Left lung (tissue), 10 donors: Measurements from ENCODE around the gene SLC2A5. TPM values are rescaled to one million over a fixed set of nuclear protein-coding genes. Genes with fewer than 3 reads are reported as not detected.

Source experiments
- ATAC-seq: fragments of 200-7000 bp; cut with Tn5 transposase; one replicate; pipeline ENCODE4 v1.9.1; 2020; ENCODE audit warnings: moderate library complexity
- DNase-seq, 4 donors: peaks; one replicate each; pipeline ENCODE4 v3.0.0-alpha.2; 2013 to 2020
- H3K27ac ChIP-seq, 2 donors: fragments of 200-600 bp; sonication (generic) in 1 of 2; one replicate each; pipeline versions ENCODE4 v1.5.0 to v1.8.0; 2020 to 2021
- H3K27me3 ChIP-seq, 2 donors: fragments of 200-600 bp; sonication (generic) in 1 of 2; one replicate each; pipeline versions ENCODE4 v1.5.0 to v1.8.0; 2020 to 2021
- H3K36me3 ChIP-seq, 2 donors: fragments of 200-600 bp; sonication (generic) in 1 of 2; one replicate each; pipeline versions ENCODE4 v1.5.0 to v1.8.0; 2020 to 2021
- H3K4me1 ChIP-seq, 2 donors: fragments of 200-600 bp; one replicate each; pipeline ENCODE4 v1.8.0; 2021
- H3K4me3 ChIP-seq, 2 donors: fragments of 200-600 bp; sonication (generic) in 1 of 2; one replicate each; pipeline versions ENCODE4 v1.5.0 to v1.8.0; 2020 to 2021; ENCODE audit warnings: mild to moderate bottlenecking in 1 of 2
- H3K9me3 ChIP-seq, 2 donors: fragments of 200-600 bp; sonication (generic) in 1 of 2; one replicate each; pipeline versions ENCODE4 v1.5.0 to v1.8.0; 2020 to 2021
- intact Hi-C, 2 donors: fragments of 100-400 bp; cut with DNase I; formaldehyde crosslinking; loops; one replicate each; pipeline versions ENCODE4 v1.11.2 to v1.14.2; 2022
- polyA plus RNA-seq, 6 donors: library from polyadenylated mRNA; unstranded; fragments of 120-200 nt; gene quantifications; one replicate each; pipeline ENCODE4 v1.2.1, GENCODE V29; 2013; ENCODE audit not compliant: insufficient read length in 6 of 6
- total RNA-seq, 2 donors: library from RNA; stranded (reverse); fragmentation: NEBNext Ultra II Directional; extraction: Animal tissue kit (Norgen Biotek cat#: 25700); gene quantifications; one replicate each; pipeline ENCODE4 v1.2.1, GENCODE V29; 2021
- TF ChIP-seq, protein P1 (sequence below), 2 donors: fragments of 200-600 bp; sonication (generic) in 1 of 2; IDR thresholded peaks; one replicate each; pipeline versions ENCODE4 v1.5.0 to v1.8.0; 2021; ENCODE audit warnings: antibody characterized with exemption in 2 of 2
- donor health status: DM: no; HTN: yes; CAD: no.
- donor health status: DM: no; HTN: no; CAD: no.

Gene SLC2A5
- total and polyA plus RNA-seq, 8 donors, result 0.52 to 1.6 (median 1.0) TPM

DNA sequence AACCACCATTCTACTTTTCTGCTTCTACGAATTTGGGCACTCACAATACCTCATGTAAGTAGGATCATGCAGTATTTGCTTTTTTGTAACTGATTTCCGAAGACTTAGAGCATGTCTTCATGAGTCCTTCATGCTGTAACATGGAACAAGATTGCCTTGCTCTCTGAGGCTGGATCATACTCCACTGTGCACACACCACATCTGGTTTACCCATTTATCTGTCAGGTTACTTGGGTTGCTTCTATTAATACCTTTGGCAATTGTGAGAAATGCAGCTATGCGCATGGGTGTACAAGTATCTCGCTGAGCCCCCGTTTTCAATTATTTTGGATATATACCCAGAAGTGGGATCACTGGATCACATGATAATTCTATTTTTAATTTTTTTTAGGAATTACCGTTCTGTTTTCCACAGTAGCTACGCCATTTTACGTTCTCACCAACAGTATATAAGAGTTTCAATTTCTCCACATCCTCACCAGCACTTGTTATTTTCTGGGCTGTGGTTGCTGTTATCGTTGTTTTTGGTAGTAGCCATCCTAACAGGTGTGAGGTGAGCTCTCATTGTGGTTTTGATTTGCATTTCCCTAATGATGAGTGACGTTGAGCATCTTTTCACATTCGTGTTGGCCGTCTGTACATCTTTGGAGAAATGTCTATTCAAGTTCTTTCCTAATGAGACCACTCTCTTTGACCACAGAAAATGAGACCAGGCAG lies 10.7 kb upstream of the SLC2A5 start:
- H3K4me1 ChIP-seq, result peaks cover 0 to 56% of the 10 kb centered on the region in 2 donors
- H3K36me3 ChIP-seq, result no peaks in the 10 kb centered on the region
- H3K4me3 ChIP-seq, result no peak overlapping the region
- DNase-seq (no peak), ATAC-seq (no peak)
- TF ChIP-seq, protein P1, sequence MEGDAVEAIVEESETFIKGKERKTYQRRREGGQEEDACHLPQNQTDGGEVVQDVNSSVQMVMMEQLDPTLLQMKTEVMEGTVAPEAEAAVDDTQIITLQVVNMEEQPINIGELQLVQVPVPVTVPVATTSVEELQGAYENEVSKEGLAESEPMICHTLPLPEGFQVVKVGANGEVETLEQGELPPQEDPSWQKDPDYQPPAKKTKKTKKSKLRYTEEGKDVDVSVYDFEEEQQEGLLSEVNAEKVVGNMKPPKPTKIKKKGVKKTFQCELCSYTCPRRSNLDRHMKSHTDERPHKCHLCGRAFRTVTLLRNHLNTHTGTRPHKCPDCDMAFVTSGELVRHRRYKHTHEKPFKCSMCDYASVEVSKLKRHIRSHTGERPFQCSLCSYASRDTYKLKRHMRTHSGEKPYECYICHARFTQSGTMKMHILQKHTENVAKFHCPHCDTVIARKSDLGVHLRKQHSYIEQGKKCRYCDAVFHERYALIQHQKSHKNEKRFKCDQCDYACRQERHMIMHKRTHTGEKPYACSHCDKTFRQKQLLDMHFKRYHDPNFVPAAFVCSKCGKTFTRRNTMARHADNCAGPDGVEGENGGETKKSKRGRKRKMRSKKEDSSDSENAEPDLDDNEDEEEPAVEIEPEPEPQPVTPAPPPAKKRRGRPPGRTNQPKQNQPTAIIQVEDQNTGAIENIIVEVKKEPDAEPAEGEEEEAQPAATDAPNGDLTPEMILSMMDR (IDR thresholded peaks at IDR 0.05), result no peak
- no peaks in the 10 kb centered on the region for H3K9me3 ChIP-seq
- intact Hi-C loops, result no loop called here
- H3K27me3 ChIP-seq, result no peaks in the 10 kb centered on the region
- H3K27ac ChIP-seq, result no peak overlapping the region

DNA sequence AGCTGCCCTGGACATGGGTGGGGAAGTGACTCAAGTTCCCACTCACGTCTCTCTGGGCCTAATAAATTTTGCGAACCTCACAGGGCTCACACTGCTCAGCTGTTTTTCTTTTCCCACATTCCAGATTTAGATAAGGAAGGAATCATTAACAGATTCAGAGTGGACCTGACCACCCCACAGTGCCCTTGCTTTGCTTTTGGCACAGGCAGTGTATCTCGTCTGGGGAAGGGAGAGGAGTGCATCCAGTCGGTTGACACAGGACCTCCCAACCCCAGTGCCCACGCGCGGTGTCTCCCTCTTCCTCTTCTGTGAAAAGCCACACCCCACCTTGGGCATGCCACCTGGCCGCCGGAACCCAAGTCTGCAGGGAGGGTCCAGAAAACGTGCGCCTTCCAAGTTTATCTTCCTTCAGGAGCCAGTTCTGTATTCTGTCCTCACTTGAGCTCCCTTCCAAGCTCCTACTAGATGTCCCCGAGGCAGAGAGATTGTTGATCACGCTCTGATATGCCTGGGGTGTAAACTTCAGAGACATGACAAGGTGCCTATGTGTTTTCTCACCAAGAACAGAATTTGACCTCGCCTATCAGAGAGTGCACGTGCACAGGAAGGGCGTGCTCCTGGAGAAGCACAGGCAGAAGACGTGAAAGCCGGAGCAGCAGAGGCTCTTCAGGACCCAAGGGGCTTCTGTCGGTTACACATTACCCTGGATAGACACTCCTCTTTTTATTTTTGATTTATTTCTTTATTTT lies 9.5 kb upstream of the SLC2A5 start:
- Histone ChIP-seq H3K27ac (peak overlapping the region in 1 of 2 donors; percentile 40), H3K4me3 (no peak overlapping the region), H3K27me3 (no peaks in the 10 kb centered on the region), H3K36me3 (no peaks in the 10 kb centered on the region), H3K9me3 (no peaks in the 10 kb centered on the region), H3K4me1 (peaks cover 0 to 47% of the 10 kb centered on the region in 2 donors)
- DNase-seq, result no peak
- intact Hi-C loops, result no loop called here
- peak; percentile 37 for ATAC-seq
- TF ChIP-seq, protein P1 (IDR thresholded peaks at IDR 0.05), result no peak

DNA sequence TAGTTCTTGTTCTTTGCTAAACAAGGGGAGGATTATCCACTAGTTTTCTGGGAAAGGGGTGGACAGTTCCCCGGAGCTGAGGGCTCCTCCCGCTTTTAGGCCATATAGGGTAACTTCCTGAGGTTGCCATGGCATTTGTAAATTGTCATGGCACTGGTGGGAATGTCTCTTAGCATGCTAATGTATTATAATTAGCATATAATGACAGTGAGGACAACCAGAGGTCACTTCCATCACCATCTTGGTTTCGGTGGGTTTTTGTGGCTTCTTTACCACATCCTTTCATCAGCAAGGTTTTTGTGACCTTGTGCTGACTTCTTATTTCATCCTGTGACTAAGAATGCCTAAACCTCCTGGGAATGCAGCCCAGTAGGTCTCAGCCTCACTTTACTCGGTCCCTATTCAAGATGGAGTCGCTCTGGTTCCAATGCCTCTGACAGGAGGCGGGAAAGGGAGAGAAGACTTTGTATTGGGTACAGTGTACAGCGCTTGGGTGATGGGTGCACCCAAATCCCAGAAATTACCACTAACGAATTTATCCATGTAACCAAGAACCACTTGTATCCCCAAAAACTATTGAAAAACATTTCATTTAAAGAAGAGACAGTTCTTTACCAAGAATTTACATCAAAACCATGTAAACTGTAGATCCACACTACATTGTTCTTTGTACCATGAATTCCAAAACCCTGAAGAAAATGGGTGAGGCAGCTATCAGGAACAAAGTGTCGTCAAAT lies 8.7 kb upstream of the SLC2A5 start:
- peaks cover 0 to 48% of the 10 kb centered on the region in 2 donors for H3K4me1 ChIP-seq
- intact Hi-C loops, result no loop called here
- no peak for DNase-seq
- H3K36me3 ChIP-seq, result no peaks in the 10 kb centered on the region
- peak overlapping the region in 1 of 2 donors; percentile 40 for H3K27ac ChIP-seq
- no peak overlapping the region for H3K4me3 ChIP-seq
- TF ChIP-seq, protein P1 (IDR thresholded peaks at IDR 0.05), result no peak
- ATAC-seq, result no peak
- H3K9me3 ChIP-seq, result no peaks in the 10 kb centered on the region
- H3K27me3 ChIP-seq, result no peaks in the 10 kb centered on the region

DNA sequence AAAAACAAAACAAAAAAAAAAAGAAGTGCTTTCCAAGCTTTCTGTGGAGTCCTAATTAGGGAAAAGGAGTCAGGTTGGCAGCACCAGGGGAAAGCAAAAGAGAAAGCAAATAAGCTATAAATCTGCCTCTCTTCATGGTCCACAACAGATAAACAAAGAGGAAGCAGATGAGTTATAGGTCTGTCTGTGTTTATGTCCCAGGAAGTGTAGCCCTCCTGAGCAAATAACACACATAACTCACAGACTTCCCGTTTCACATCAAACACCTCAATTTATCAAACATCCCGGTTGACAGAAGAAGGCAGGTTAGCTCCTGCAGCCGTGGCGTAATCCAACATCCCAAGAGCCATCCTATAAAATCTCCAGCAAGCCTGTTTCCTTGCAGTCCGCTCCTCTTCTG lies 5.6 kb upstream of the SLC2A5 start:
- intact Hi-C loops, result no loop called here
- no peaks in the 10 kb centered on the region for H3K27me3 ChIP-seq
- H3K4me3 ChIP-seq, result no peak overlapping the region
- H3K36me3 ChIP-seq, result no peaks in the 10 kb centered on the region
- peak overlapping the region in 1 of 2 donors; percentile 62 for H3K27ac ChIP-seq
- no peaks in the 10 kb centered on the region for H3K9me3 ChIP-seq
- ATAC-seq (no peak), DNase-seq (no peak)
- TF ChIP-seq, protein P1 (IDR thresholded peaks at IDR 0.05), result no peak
- peaks cover 0 to 39% of the 10 kb centered on the region in 2 donors for H3K4me1 ChIP-seq

DNA sequence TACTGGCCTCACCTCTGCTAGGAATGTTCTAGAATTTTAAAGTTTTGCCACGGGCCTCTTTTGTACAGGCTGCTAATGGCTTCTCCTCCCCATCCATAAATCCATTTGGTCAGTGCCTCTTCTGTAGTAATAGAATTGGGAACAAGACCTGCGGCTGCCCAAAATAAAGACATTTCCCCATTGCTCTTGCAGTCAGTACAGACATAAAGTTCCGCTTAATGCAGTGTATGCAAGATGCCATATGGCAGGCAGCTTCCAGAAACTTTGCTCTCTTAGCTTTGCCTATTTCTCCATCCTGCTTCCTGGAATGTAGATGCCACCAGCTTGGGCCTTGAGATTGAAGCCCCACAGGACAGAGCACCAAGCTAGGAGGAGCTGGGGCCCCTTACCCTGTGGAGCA lies 3.7 kb upstream of the SLC2A5 start:
- H3K27me3 ChIP-seq, result no peaks in the 10 kb centered on the region
- TF ChIP-seq, protein P1 (IDR thresholded peaks at IDR 0.05), result no peak
- no peaks in the 10 kb centered on the region for H3K9me3 ChIP-seq
- no peak for DNase-seq
- no peak for ATAC-seq
- no peaks in the 10 kb centered on the region for H3K36me3 ChIP-seq
- peak overlapping the region in 1 of 2 donors; percentile 62 for H3K27ac ChIP-seq
- H3K4me3 ChIP-seq, result no peak overlapping the region
- intact Hi-C loops, result no loop called here
- peaks cover 4 to 41% of the 10 kb centered on the region in 2 donors for H3K4me1 ChIP-seq
